Measurements from ENCODE around the gene OPCML. TPM values are rescaled to one million over a fixed set of nuclear protein-coding genes. Genes with fewer than 3 reads are reported as not detected.
A peak's percentile ranks its signal among the peaks of the same experiment; 100 is the strongest.

OPCML gene
- total RNA-seq, 4 donors from 2014 or later, result 0.06 to 0.83 (median 0.24) TPM

GRCh38 chr11:132821499-132821898 lies 710.8 kb downstream of the OPCML start:
- intact Hi-C loops (cut with DNase I), result no loop called here
- TF ChIP-seq CTCF (IDR thresholded peaks at IDR 0.05), result no peak
- no peak for TF ChIP-seq POLR2AphosphoS5 (IDR thresholded peaks at IDR 0.05)
- TF ChIP-seq EP300 (IDR thresholded peaks at IDR 0.05), result no peak
- TF ChIP-seq POLR2A (IDR thresholded peaks at IDR 0.05; ENCODE audit: low read depth), result no peak
- Histone ChIP-seq H3K27ac (replicated peaks in 1 of 4) (no peak overlapping the region), H3K9me3 (no peaks in the 10 kb centered on the region), H3K36me3 (no peaks in the 10 kb centered on the region), H3K4me3 (no peak overlapping the region), H3K27me3 (no peaks in the 10 kb centered on the region), H3K4me1 (no peaks in the 10 kb centered on the region)
- peak; percentile 21 for DNase-seq (ENCODE audit: extremely low spot score)
- 83% methylated on average over 4 of the region's 4 CpGs for WGBS

DNA sequence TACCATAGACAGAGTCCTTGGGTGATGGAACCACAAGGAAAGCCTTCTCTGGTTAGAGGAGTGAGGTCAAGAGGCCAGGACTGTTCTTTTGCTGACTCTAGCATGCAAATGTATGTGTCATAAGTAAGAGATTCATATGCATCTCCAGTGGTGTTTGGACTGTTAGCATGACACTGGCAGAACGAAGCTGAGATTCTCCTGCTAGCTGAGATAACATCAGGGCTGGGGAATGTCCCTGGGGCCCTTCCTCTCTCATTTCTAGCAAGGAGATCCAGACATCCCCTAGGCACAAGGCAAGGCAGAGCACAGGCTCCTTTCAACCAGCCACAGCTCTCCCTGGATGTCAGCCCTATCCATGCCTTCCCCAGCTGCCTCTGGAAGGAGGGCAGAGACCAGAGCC lies 711.3 kb downstream of the OPCML start:
- intact Hi-C loops (cut with DNase I), result no loop called here
- no peak for TF ChIP-seq EP300 (IDR thresholded peaks at IDR 0.05)
- no peak for TF ChIP-seq POLR2AphosphoS5 (IDR thresholded peaks at IDR 0.05)
- TF ChIP-seq POLR2A (IDR thresholded peaks at IDR 0.05; ENCODE audit: low read depth), result no peak
- no peak for TF ChIP-seq CTCF (IDR thresholded peaks at IDR 0.05)
- no peaks in the 10 kb centered on the region for H3K27me3 ChIP-seq
- no peak overlapping the region for H3K27ac ChIP-seq (replicated peaks in 1 of 4)
- WGBS, result 50% methylated on average over 1 of the region's 1 CpG
- DNase-seq (ENCODE audit: extremely low spot score), result peak; percentile 64
- no peaks in the 10 kb centered on the region for H3K9me3 ChIP-seq
- no peaks in the 10 kb centered on the region for H3K36me3 ChIP-seq
- no peaks in the 10 kb centered on the region for H3K4me1 ChIP-seq
- no peak overlapping the region for H3K4me3 ChIP-seq

GRCh38 chr11:132818951-132819350 lies 713.4 kb downstream of the OPCML start:
- 78% methylated on average over 1 of the region's 1 CpG for WGBS
- DNase-seq (ENCODE audit: extremely low spot score), result no peak
- Histone ChIP-seq H3K4me1 (no peaks in the 10 kb centered on the region), H3K27ac (replicated peaks in 1 of 4) (no peak overlapping the region), H3K36me3 (no peaks in the 10 kb centered on the region), H3K27me3 (no peaks in the 10 kb centered on the region), H3K4me3 (no peak overlapping the region), H3K9me3 (no peaks in the 10 kb centered on the region)
- intact Hi-C loops (cut with DNase I), result no loop called here
- no peak for TF ChIP-seq EP300 (IDR thresholded peaks at IDR 0.05)
- TF ChIP-seq CTCF (IDR thresholded peaks at IDR 0.05), result no peak
- no peak for TF ChIP-seq POLR2A (IDR thresholded peaks at IDR 0.05; ENCODE audit: low read depth)

DNA sequence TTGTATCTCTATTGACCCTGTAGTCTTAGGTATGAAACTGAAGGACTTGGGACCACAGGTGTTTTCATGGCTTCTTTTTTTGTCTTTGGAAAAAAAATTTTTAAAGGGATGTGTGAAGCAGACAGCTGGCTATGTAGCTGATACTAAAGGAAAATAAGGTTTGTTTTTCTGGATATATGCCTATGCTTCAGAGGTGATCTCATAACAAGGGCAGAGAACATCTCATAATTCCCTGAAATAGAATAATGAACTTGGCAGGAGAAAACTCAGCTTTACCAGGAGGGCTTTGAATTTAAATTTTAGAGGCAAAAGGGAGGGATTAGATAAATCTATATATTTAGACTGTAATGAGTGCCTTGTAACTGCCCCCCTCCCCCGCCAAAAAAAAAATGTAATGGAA lies 714.9 kb downstream of the OPCML start:
- 94% methylated on average over 1 of the region's 1 CpG for WGBS
- Histone ChIP-seq H3K4me3 (no peak overlapping the region), H3K27ac (replicated peaks in 1 of 4) (no peak overlapping the region), H3K36me3 (no peaks in the 10 kb centered on the region), H3K9me3 (no peaks in the 10 kb centered on the region), H3K27me3 (no peaks in the 10 kb centered on the region), H3K4me1 (no peaks in the 10 kb centered on the region)
- DNase-seq (ENCODE audit: extremely low spot score), result no peak
- intact Hi-C loops (cut with DNase I), result no loop called here
- TF ChIP-seq CTCF (IDR thresholded peaks at IDR 0.05) (no peak), EP300 (IDR thresholded peaks at IDR 0.05) (no peak), POLR2A (IDR thresholded peaks at IDR 0.05; ENCODE audit: low read depth) (no peak), POLR2AphosphoS5 (IDR thresholded peaks at IDR 0.05) (no peak)

DNA sequence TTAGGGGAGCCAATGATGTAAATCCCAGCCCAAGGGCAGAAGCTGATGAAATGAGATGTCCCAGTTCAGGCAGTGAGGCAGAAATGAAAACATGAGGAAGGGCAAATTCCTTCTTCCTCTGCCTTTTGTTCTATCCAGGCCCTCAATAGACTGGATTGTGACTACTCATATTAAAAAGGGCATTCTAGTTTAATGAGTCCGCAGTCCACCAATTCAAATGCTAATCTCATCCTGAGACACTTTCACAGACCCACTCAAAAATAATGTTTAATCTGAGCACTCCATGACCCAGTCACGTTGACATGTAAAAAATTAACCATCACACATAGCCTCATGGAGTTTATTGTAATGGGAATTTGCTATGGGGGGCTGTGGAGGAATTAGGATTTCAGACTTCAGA lies 717.9 kb downstream of the OPCML start:
- 82% methylated on average over 2 of the region's 2 CpGs for WGBS
- intact Hi-C loops (cut with DNase I), result no loop called here
- no peaks in the 10 kb centered on the region for H3K9me3 ChIP-seq

More for the DNA sequence above, 717.9 kb downstream of the OPCML start:
- Histone ChIP-seq H3K27me3 (no peaks in the 10 kb centered on the region), H3K27ac (replicated peaks in 1 of 4) (no peak overlapping the region), H3K36me3 (no peaks in the 10 kb centered on the region), H3K4me1 (no peaks in the 10 kb centered on the region), H3K4me3 (no peak overlapping the region)
- DNase-seq (ENCODE audit: extremely low spot score), result peak; percentile 39
- TF ChIP-seq CTCF (IDR thresholded peaks at IDR 0.05), result no peak
- no peak for TF ChIP-seq POLR2A (IDR thresholded peaks at IDR 0.05; ENCODE audit: low read depth)
- TF ChIP-seq EP300 (IDR thresholded peaks at IDR 0.05), result no peak
- TF ChIP-seq POLR2AphosphoS5 (IDR thresholded peaks at IDR 0.05), result no peak

Measured in esophagus muscularis mucosa (tissue), 4 donors.